OCI-LY7 (cell line): ENCODE results near the gene ARFGEF3.

Source experiments
- EZH2phosphoT487 ChIP-seq: fragments of 200-600 bp; sonication (generic); IDR thresholded peaks from 2 replicates; pipeline ENCODE4 v1.6.1; 2018; ENCODE audit warnings: low read depth, borderline replicate concordance, mild to moderate bottlenecking, mixed run types, antibody characterized with exemption, low read length, moderate library complexity, mixed read lengths
- TF ChIP-seq, protein P1 (sequence below): fragments of 200-600 bp; sonication (generic); conservative IDR thresholded peaks from 2 replicates; pipeline ENCODE4 v1.5.1; 2014; ENCODE audit warnings: mild to moderate bottlenecking, antibody characterized with exemption, low read length, moderate library complexity, mixed read lengths

- TF ChIP-seq, protein P1, sequence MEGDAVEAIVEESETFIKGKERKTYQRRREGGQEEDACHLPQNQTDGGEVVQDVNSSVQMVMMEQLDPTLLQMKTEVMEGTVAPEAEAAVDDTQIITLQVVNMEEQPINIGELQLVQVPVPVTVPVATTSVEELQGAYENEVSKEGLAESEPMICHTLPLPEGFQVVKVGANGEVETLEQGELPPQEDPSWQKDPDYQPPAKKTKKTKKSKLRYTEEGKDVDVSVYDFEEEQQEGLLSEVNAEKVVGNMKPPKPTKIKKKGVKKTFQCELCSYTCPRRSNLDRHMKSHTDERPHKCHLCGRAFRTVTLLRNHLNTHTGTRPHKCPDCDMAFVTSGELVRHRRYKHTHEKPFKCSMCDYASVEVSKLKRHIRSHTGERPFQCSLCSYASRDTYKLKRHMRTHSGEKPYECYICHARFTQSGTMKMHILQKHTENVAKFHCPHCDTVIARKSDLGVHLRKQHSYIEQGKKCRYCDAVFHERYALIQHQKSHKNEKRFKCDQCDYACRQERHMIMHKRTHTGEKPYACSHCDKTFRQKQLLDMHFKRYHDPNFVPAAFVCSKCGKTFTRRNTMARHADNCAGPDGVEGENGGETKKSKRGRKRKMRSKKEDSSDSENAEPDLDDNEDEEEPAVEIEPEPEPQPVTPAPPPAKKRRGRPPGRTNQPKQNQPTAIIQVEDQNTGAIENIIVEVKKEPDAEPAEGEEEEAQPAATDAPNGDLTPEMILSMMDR = no peak
- no peak for TF ChIP-seq EZH2phosphoT487
Observed at GRCh38 chr6:138323821-138324220, 162.1 kb downstream of the ARFGEF3 start.
